Uterus (tissue), 2 donors: ENCODE results near the gene ZNF564.

Experiments
- CTCF ChIP-seq, 4 experiments: fragments of 200-600 bp in 2 of 4; fragments of 450-650 bp in 2 of 4; sonication (generic) in 2 of 4; IDR thresholded peaks; one replicate each; pipeline ENCODE4 v1.5.1; 2016 to 2019; ENCODE audit warnings: antibody characterized with exemption in 4 of 4, mild to moderate bottlenecking in 2 of 4, moderate library complexity in 1 of 4
- POLR2A ChIP-seq, 2 donors: fragments of 450-650 bp; IDR thresholded peaks; one replicate each; pipeline ENCODE4 v1.6.1; 2016; ENCODE audit warnings: antibody characterized with exemption in 2 of 2, mild to moderate bottlenecking in 1 of 2, moderate library complexity in 1 of 2

DNA sequence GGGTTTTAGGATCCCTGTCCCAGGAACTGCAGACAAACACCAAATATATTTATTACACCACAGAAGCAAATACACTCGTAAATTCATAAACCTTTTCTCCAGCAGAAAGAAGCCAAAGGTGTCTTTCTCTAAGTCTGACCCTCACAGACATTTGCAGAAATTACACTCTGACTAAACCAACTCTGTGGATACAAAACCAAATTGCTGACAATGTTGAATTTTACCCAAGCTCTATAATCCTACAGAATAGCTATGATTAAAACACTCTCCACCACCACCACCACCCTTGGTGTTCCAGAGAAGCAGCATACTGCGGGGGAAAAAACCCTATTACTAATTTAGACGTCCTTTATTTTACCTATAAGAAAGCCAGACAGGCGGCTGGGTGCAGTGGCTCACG lies 5.2 kb downstream of the ZNF564 start:
- TF ChIP-seq CTCF (IDR thresholded peaks at IDR 0.05) = no peak
- TF ChIP-seq POLR2A (IDR thresholded peaks at IDR 0.05) = no peak
